Heart right ventricle (tissue), 16 donors: ENCODE results near the gene TRMT2A. TPM values are rescaled to one million over a fixed set of nuclear protein-coding genes. Genes with fewer than 3 reads are reported as not detected.
"Not testable (repeated sequence)": the region's sequence is repeated elsewhere in the genome, so short reads cannot be mapped to it uniquely, and the experiment has no call there.

Source experiments
- ATAC-seq, 8 donors: fragments of 200-7000 bp; cut with Tn5 transposase; one replicate each; pipeline ENCODE4 v1.9.1; 2020; ENCODE audit warnings: mild to moderate bottlenecking in 8 of 8, moderate library complexity in 8 of 8, moderate number of reproducible peaks in 1 of 8
- DNase-seq, 2 donors: peaks; one replicate each; pipeline ENCODE4 v3.0.0-alpha.2; 2020
- H3K27ac ChIP-seq, 10 donors: fragments of 200-600 bp; sonication (generic) in 2 of 10; one replicate each; pipeline versions ENCODE4 v1.5.0 to v1.8.0; 2020 to 2022; ENCODE audit warnings: mild to moderate bottlenecking in 3 of 10
- H3K27me3 ChIP-seq, 7 donors: fragments of 200-600 bp; one replicate each; pipeline ENCODE4 v1.8.0; 2021 to 2022; ENCODE audit warnings: mild to moderate bottlenecking in 2 of 7
- H3K36me3 ChIP-seq, 9 donors: fragments of 200-600 bp; sonication (generic) in 1 of 9; one replicate each; pipeline versions ENCODE4 v1.5.0 to v1.8.0; 2020 to 2022; ENCODE audit warnings: mild to moderate bottlenecking in 2 of 9
- H3K4me1 ChIP-seq, 9 donors: fragments of 200-600 bp; sonication (generic) in 1 of 9; one replicate each; pipeline versions ENCODE4 v1.5.0 to v1.8.0; 2020 to 2022; ENCODE audit warnings: mild to moderate bottlenecking in 4 of 9
- H3K4me3 ChIP-seq, 10 donors: fragments of 200-600 bp; sonication (generic) in 2 of 10; one replicate each; pipeline versions ENCODE4 v1.5.0 to v1.8.0; 2020 to 2022; ENCODE audit warnings: mild to moderate bottlenecking in 7 of 10, moderate library complexity in 2 of 10
- H3K9me3 ChIP-seq, 11 donors: fragments of 200-600 bp in 10 of 11; sonication (generic) in 2 of 11; one replicate each; pipeline versions ENCODE4 v1.5.0 to v1.8.0; 2013 to 2022; ENCODE audit warnings: mild to moderate bottlenecking in 2 of 11, control low read depth in 1 of 11, moderate library complexity in 1 of 11
- CTCF ChIP-seq, 9 donors: fragments of 200-600 bp; sonication (generic) in 2 of 9; IDR thresholded peaks; one replicate each; pipeline versions ENCODE4 v1.5.0 to v1.8.0; 2021 to 2022; ENCODE audit warnings: antibody characterized with exemption in 9 of 9, mild to moderate bottlenecking in 5 of 9, moderate library complexity in 1 of 9
- WGBS, 2 donors: extraction: QIAGEN DNeasy Blood & Tissue Kit; methylation state at CpG; one replicate each; pipeline ENCODE4 v1.1.7; 2013; ENCODE audit warnings: inconsistent platforms in 1 of 2; 5-methylcytosine and 5-hydroxymethylcytosine counted together
- intact Hi-C, 10 donors: fragments of 100-400 bp; cut with DNase I; formaldehyde crosslinking; loops; one replicate each; pipeline versions ENCODE4 v1.11.1 to v1.14.2; 2022
- polyA plus RNA-seq, 2 donors: library from polyadenylated mRNA; stranded (reverse); fragments of 200-250 nt; gene quantifications; one replicate each; pipeline ENCODE4 v1.2.3, GENCODE V29; 2013
- total RNA-seq, 10 donors: library from RNA; stranded (reverse); fragmentation: NEBNext Ultra II Directional in 3 of 10; extraction: Animal tissue kit (Norgen Biotek cat#: 25700) in 3 of 10; gene quantifications; one replicate each; pipeline versions ENCODE4 v1.2.1 to v1.2.4, GENCODE V29; 2021 to 2023
- donor health status: Arrhythmogenic right ventricular cardiomyopathy.
- donor health status: ischemic (EF 13 %, LVEDD 7.1; RV severe dilation, severe dysfunction).
- donor health status: healthy with polysubstance abuse.
- donor health status: DM: no; HTN: yes; CAD: no.
- donor health status: DM: no; HTN: no; CAD: no.
- donor health status: ischemic (EF 25% LVEDD 6.9; RV normal size, moderate dysfunction).
- donor health status: ischemic (EF 25% LVEDD 5.7; RV mildly dilated, moderate dysfunction).
- donor health status: healthy.
- donor health status: DM: yes; HTN: yes; CAD: no.
- donor health status: Ischemic cardiomyopathy.
- donor health status: ischemic (EF 35%, LVEDD 5.7; RV mildly dilated, moderate dysfunction).
- donor health status: nonischemic (EF 11% LVEDD 7.7; RV severe dilation, severe dysfunction).
- donor health status: DM: yes; HTN: yes; CAD: no.
- donor health status: PGD.
- donor health status: ischemic (EF 29% LVEDD 5.4; RV normal size, mild dysfunction).
- donor health status: nonischemic (EF 23%, LVEDD 6.1; RV moderate dilation, normal function).

TRMT2A gene
- total and polyA plus RNA-seq, 12 donors: 18.4 to 58.2 (median 26.0) TPM

- TF ChIP-seq CTCF (IDR thresholded peaks at IDR 0.05): no peak
- intact Hi-C loops: loop anchor here in 1 of 10 donors (5.0 kb wide), 1 partner anchor 132 kb away; no protein-coding TSS in a partner anchor
- ATAC-seq (no peak), DNase-seq (no peak)
- H3K9me3 ChIP-seq: no peaks in the 10 kb centered on the region
- no peaks in the 10 kb centered on the region for H3K36me3 ChIP-seq
- 89 to 96% methylated on average over 12 of the region's 12 CpGs for WGBS, 2 donors
- no peaks in the 10 kb centered on the region for H3K27me3 ChIP-seq
- no peak overlapping the region for H3K27ac ChIP-seq
- H3K4me1 ChIP-seq: no peaks in the 10 kb centered on the region
- no peak overlapping the region for H3K4me3 ChIP-seq
These were observed 48.4 kb upstream of the TRMT2A start for GRCh38 chr22:20165421-20165820.

GRCh38 chr22:20164863-20165262 is 47.8 kb upstream of the TRMT2A start:
- DNase-seq: no peak
- Histone ChIP-seq H3K27me3 (no peaks in the 10 kb centered on the region), H3K27ac (no peak overlapping the region), H3K9me3 (no peaks in the 10 kb centered on the region), H3K4me3 (no peak overlapping the region), H3K4me1 (no peaks in the 10 kb centered on the region), H3K36me3 (no peaks in the 10 kb centered on the region)
- intact Hi-C loops: loop anchor here in 1 of 10 donors (5.0 kb wide), 1 partner anchor 132 kb away; no protein-coding TSS in a partner anchor
- 59 to 68% methylated on average over 11 of the region's 11 CpGs for WGBS, 2 donors
- no peak for TF ChIP-seq CTCF (IDR thresholded peaks at IDR 0.05)
- no peak for ATAC-seq

GRCh38 chr22:20160041-20160440 is 43.0 kb upstream of the TRMT2A start:
- TF ChIP-seq CTCF (IDR thresholded peaks at IDR 0.05): no peak
- intact Hi-C loops: no loop called here
- Histone ChIP-seq H3K9me3 (no peaks in the 10 kb centered on the region), H3K36me3 (no peaks in the 10 kb centered on the region), H3K4me3 (no peak overlapping the region), H3K27me3 (peaks cover 0 to 7% (median 0%) of the 10 kb centered on the region in 7 donors), H3K4me1 (peaks cover 0 to 7% (median 4%) of the 10 kb centered on the region in 9 donors), H3K27ac (no peak overlapping the region)
- DNase-seq (no peak), ATAC-seq (no peak)
- WGBS, 2 donors: 76 to 87% methylated on average over 10 of the region's 10 CpGs

GRCh38 chr22:20159531-20159930 is 42.5 kb upstream of the TRMT2A start:
- not testable (repeated sequence) for H3K4me1 ChIP-seq, ATAC-seq, H3K27me3 ChIP-seq, H3K9me3 ChIP-seq, H3K36me3 ChIP-seq, H3K4me3 ChIP-seq, H3K27ac ChIP-seq, DNase-seq
- 70 to 72% methylated on average over 7 to 11 of the region's 14 CpGs for WGBS, 2 donors
- intact Hi-C loops: loop anchor here in 7 of 10 donors (2.0 to 10.0 kb wide), 5 partner anchors 45 to 128 kb away; partner anchors contain the start of gene RTN4R (in 5 of the 7)

- ATAC-seq: no peak
- intact Hi-C loops: loop anchor here in 7 of 10 donors (2.0 to 10.0 kb wide), 5 partner anchors 46 to 128 kb away; partner anchors contain the start of gene RTN4R (in 5 of the 7)
These were observed 42.0 kb upstream of the TRMT2A start for GRCh38 chr22:20159076-20159475.

More at GRCh38 chr22:20159076-20159475, 42.0 kb upstream of the TRMT2A start:
- 51 to 58% methylated on average over 9 of the region's 9 CpGs for WGBS, 2 donors
- H3K4me3 ChIP-seq: no peak overlapping the region
- no peak overlapping the region for H3K27ac ChIP-seq
- peaks cover 0 to 7% (median 0%) of the 10 kb centered on the region in 7 donors for H3K27me3 ChIP-seq
- H3K4me1 ChIP-seq: peaks cover 0 to 7% (median 4%) of the 10 kb centered on the region in 9 donors
- no peaks in the 10 kb centered on the region for H3K36me3 ChIP-seq
- H3K9me3 ChIP-seq: no peaks in the 10 kb centered on the region
- no peak for DNase-seq
- TF ChIP-seq CTCF (IDR thresholded peaks at IDR 0.05): no peak
